ENCODE data around the gene DAPP1. TPM values are rescaled to one million over a fixed set of nuclear protein-coding genes. Genes with fewer than 3 reads are reported as not detected.

DAPP1 gene
- total RNA-seq, 4 donors from 2014 or later: 1.6 to 6.1 (median 4.2) TPM

DNA sequence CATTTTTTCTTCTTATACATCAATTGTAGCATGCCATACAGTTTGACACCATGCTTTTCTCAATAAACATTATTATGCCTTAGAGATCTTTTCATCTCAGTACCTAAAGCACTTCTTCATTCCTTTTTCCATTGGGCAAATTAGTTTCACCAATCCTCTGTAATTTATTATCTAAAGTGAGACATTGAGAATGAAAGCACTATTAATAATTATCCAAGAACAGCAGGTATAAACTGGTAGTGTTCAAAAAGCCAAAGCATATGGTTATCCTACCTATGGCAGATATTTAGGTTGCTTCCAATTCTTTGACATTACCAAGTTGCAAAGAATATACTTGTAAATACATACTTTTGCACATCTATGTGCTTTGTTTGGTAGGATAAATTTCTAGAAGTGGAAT is 62.0 kb downstream of the DAPP1 start:
- no peak for ATAC-seq (ENCODE audit: low FRiP score)
- TF ChIP-seq, protein P1, sequence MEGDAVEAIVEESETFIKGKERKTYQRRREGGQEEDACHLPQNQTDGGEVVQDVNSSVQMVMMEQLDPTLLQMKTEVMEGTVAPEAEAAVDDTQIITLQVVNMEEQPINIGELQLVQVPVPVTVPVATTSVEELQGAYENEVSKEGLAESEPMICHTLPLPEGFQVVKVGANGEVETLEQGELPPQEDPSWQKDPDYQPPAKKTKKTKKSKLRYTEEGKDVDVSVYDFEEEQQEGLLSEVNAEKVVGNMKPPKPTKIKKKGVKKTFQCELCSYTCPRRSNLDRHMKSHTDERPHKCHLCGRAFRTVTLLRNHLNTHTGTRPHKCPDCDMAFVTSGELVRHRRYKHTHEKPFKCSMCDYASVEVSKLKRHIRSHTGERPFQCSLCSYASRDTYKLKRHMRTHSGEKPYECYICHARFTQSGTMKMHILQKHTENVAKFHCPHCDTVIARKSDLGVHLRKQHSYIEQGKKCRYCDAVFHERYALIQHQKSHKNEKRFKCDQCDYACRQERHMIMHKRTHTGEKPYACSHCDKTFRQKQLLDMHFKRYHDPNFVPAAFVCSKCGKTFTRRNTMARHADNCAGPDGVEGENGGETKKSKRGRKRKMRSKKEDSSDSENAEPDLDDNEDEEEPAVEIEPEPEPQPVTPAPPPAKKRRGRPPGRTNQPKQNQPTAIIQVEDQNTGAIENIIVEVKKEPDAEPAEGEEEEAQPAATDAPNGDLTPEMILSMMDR (IDR thresholded peaks at IDR 0.05): no peak

DNA sequence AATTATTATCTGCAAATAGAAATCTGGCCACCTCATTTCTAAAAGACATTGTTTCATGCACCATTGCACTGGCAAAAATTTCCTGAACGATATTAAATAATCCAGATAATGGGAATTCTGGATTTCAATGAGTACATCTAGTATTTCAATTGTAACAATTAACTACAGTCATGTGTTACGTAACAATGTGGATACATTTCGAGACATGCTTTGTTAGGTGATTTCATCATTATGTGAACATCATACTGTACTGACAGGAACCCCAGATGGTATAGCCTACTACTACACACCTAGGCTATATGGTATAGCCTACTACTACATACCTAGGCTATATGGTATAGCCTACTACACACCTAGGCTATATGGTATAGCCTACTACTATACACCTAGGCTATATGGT is 62.8 kb downstream of the DAPP1 start:
- ATAC-seq (ENCODE audit: low FRiP score) (no peak), DNase-seq (ENCODE audit: low spot score) (no peak)
- TF ChIP-seq, protein P1 (IDR thresholded peaks at IDR 0.05): no peak

More for the DNA sequence above, 62.0 kb downstream of the DAPP1 start:
- DNase-seq (ENCODE audit: low spot score): no peak

DNA sequence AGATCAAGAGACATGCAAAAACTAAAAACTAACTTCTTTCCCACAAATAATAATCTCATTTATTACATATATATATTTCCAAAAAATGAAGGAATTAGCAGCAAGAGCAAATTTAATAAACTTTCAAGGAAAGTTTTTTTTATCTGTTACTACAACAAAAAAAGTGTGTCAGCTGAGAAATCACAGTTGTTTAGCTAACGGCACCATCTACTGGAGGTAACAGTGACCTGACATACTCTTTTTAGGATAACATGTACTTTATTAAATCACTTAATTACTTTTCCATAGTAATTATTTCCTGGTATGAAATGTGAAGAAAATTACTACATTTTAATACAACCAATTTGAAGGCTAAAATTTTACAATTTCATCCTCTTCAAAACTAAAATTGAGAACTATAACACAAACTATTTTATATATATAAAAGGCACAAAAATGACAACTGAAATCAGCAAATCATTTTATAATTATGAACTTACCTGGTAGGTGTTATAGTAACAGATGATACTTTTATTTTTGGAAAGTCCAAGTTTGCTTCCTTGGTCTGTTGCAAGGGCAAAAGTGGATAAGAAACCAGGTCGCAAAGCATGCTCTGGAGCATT is 68.5 kb downstream of the DAPP1 start:
- ATAC-seq (ENCODE audit: low FRiP score) (no peak), DNase-seq (ENCODE audit: low spot score) (no peak)
- TF ChIP-seq, protein P1 (IDR thresholded peaks at IDR 0.05): no peak

DNA sequence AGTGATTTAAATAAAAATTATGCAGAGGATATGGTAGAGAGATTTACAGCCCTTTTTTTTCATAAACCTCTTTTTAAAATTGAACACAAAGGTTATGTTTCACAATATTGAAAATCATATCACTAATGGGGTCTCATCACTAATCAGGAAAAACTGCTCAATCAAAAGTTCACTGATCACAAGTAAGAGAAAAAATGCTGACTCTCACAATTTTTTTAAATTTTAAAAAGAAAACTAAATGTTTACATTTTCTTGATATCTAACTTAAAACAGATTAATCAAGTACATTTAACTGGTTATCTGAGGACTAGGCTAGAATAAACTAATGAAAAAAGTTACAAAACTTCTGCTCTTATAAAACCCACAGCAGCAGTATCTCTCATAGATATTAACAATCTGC is 69.1 kb downstream of the DAPP1 start:
- ATAC-seq (ENCODE audit: low FRiP score) (no peak), DNase-seq (ENCODE audit: low spot score) (no peak)
- TF ChIP-seq, protein P1 (IDR thresholded peaks at IDR 0.05): no peak

GRCh38 chr4:99886146-99886545 is 69.5 kb downstream of the DAPP1 start:
- no peak for ATAC-seq (ENCODE audit: low FRiP score)
- TF ChIP-seq, protein P1 (IDR thresholded peaks at IDR 0.05): no peak
- DNase-seq (ENCODE audit: low spot score): no peak

DNA sequence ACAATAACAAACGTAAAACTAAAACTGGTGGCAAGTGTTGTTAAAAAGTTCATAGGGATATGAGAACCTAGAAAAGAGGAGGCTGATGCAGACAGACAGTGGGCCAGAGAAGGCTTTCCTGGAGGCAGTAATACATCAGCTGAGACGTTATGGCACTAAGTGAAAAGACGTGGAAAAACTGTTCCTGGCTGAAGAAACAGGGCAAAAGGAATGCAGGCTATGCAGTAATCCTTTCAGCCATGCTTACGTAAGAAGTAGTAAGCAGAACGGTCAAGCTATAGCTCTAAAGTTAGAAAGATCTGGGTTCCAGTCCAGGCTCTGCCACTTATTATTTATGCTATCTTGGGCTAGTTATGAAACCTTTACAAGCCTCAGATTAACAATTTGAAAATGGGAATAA is 71.2 kb downstream of the DAPP1 start:
- DNase-seq (ENCODE audit: low spot score) (no peak), ATAC-seq (ENCODE audit: low FRiP score) (no peak)
- TF ChIP-seq, protein P1 (IDR thresholded peaks at IDR 0.05): no peak

DNA sequence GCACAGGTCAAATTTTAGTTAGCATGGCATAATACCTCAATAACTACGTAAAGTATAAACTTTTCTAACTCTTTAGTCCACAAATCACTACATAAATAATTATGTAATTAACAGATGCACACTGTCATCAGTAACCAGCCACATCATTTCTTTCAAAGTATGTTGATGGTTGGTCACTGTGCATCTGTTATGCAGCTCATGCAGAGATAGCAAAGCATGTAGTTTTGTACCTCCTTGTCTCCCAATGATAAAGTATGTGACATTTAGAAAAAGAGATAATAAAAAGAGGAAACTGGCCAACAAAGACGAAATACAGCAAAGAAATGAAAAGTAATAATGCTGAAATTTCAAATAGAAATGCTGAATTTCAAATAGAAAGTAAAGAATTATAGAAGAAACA is 74.7 kb downstream of the DAPP1 start:
- DNase-seq (ENCODE audit: low spot score): no peak
- no peak for ATAC-seq (ENCODE audit: low FRiP score)
- TF ChIP-seq, protein P1 (IDR thresholded peaks at IDR 0.05): no peak
